Smooth muscle cell (in vitro differentiated cells): ENCODE results near the gene FNDC10. TPM values are rescaled to one million over a fixed set of nuclear protein-coding genes. Genes with fewer than 3 reads are reported as not detected.
A peak's percentile ranks its signal among the peaks of the same experiment; 100 is the strongest.
"Not testable (repeated sequence)": the region's sequence is repeated elsewhere in the genome, so short reads cannot be mapped to it uniquely, and the experiment has no call there.

Experiments used
- DNase-seq: peaks from one replicate; lab custom pipeline; 2025; ENCODE audit not compliant: unreplicated experiment; lab: John Stamatoyannopoulos, UW
- H2AFZ ChIP-seq: fragments of 200-600 bp; sonication (generic); 2 replicates; pipeline ENCODE4 v1.6.0; 2016; ENCODE audit warnings: antibody characterized with exemption, low read depth, mild to moderate bottlenecking
- H3F3A ChIP-seq: fragments of 200-600 bp; sonication (generic); 2 replicates; pipeline ENCODE4 v1.6.0; 2017; ENCODE audit warnings: antibody characterized with exemption, low read depth
- H3K27ac ChIP-seq: fragments of 200-600 bp; sonication (generic); 2 replicates; pipeline ENCODE4 v1.5.1; 2016; ENCODE audit warnings: low read depth, mild to moderate bottlenecking
- H3K27me3 ChIP-seq: fragments of 200-600 bp; sonication (generic); 2 replicates; pipeline ENCODE4 v1.6.1; 2016; ENCODE audit warnings: low read depth, mild to moderate bottlenecking
- H3K36me3 ChIP-seq: fragments of 200-600 bp; sonication (generic); 2 replicates; pipeline ENCODE4 v1.5.1; 2016; ENCODE audit warnings: low read depth
- H3K4me1 ChIP-seq: fragments of 200-600 bp; sonication (generic); 2 replicates; pipeline ENCODE4 v1.5.1; 2016; ENCODE audit warnings: low read depth
- H3K4me2 ChIP-seq: fragments of 200-600 bp; sonication (generic); 2 replicates; pipeline ENCODE4 v1.6.0; 2016; ENCODE audit warnings: mild to moderate bottlenecking
- H3K4me3 ChIP-seq: fragments of 200-600 bp; sonication (generic); 2 replicates; pipeline ENCODE4 v1.5.1; 2016; ENCODE audit warnings: mild to moderate bottlenecking
- H3K79me2 ChIP-seq: fragments of 200-600 bp; sonication (generic); 2 replicates; pipeline ENCODE4 v1.6.0; 2016; ENCODE audit warnings: low read depth, mild to moderate bottlenecking
- H3K9ac ChIP-seq: fragments of 200-600 bp; sonication (generic); 2 replicates; pipeline ENCODE4 v1.6.0; 2016; ENCODE audit warnings: low read depth
- H3K9me3 ChIP-seq: fragments of 200-600 bp; sonication (generic); replicated peaks from 2 replicates; pipeline ENCODE4 v1.5.1; 2016; ENCODE audit warnings: low read depth
- H4K20me1 ChIP-seq: fragments of 200-600 bp; sonication (generic); 2 replicates; pipeline ENCODE4 v1.6.0; 2016; ENCODE audit warnings: low read depth
- WGBS: methylation state at CpG from one replicate; pipeline ENCODE4 v1.1.7; 2016; ENCODE audit warnings: low lambda C conversion rate; 5-methylcytosine and 5-hydroxymethylcytosine counted together
- polyA plus RNA-seq: library from polyadenylated mRNA; unstranded; fragments of >200 nt; fragmentation: Nextera tagmentation; extraction: Ambion mirVana; gene quantifications from 2 replicates; pipeline ENCODE4 v1.2.1, GENCODE V29; 2016
- total RNA-seq: library from RNA; depleted of rRNA; stranded (reverse); fragments of >200 nt; gene quantifications from 2 replicates; pipeline ENCODE4 v1.2.3, GENCODE V29; 2014
- TF ChIP-seq, protein P1 (sequence below): fragments of 200-600 bp; sonication (generic); IDR thresholded peaks from 2 replicates; pipeline ENCODE4 v1.5.1; 2017; ENCODE audit warnings: borderline replicate concordance, mild to moderate bottlenecking, antibody characterized with exemption; ENCODE audit not compliant: insufficient read depth, poor library complexity, severe bottlenecking

The FNDC10 gene
- total and polyA plus RNA-seq, 2 experiments from 2014 or later, result 9.1 to 22.5 TPM

DNA sequence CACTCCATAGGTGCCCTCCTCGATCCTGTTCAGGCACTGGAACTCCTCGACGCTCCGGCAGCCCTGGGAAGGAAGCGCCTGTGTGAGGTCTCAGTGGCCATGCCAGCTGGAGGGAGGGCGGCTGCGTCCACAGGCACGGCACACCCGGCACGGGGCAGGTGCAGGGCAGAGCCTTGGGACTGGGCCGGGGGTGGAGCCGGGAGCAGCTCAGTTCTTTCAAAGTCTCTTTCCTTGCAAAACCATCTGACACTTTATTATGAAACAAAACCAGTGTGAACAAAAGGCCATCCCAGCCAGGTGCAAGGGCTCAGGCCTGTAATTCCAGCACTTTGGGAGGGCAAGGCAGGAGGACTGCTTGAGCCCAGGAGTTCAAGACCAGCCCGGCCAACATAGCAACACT lies 38.6 kb upstream of the FNDC10 start:
- H4K20me1 ChIP-seq, result not testable (repeated sequence)

DNA sequence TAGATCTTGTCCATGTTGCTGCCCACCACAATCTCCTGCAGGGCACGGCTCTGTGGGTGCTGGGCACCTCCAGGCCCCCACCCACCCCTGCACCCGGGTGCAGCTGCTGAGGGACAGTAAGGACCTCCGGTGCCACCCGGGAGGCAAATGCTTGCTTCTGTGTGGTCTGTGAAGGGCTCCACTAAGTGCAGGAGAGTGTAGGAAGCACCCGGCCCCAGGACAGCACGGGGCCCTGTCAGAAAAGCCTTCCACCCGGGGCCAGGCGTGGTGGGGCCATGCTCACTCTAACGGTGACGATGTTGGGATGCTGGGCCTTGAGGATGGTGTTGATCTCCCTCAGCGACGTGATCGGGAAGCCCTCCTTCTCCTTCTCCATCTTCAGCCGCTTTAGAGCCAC lies 37.5 kb upstream of the FNDC10 start:
- not testable (repeated sequence) for DNase-seq, H3K4me1 ChIP-seq, H3K4me2 ChIP-seq, H3K27ac ChIP-seq, H3K36me3 ChIP-seq, H3K79me2 ChIP-seq, H3K27me3 ChIP-seq, H4K20me1 ChIP-seq, H3K9ac ChIP-seq, H3K4me3 ChIP-seq, H3K9me3 ChIP-seq, H3F3A ChIP-seq, H2AFZ ChIP-seq
- WGBS, result over 99% methylated on average over 11 of the region's 14 CpGs

More for the DNA sequence above, 38.6 kb upstream of the FNDC10 start:
- H3K9me3 ChIP-seq, H3K9ac ChIP-seq, H3K36me3 ChIP-seq, H3K4me1 ChIP-seq, DNase-seq, H3K4me2 ChIP-seq, H3K27ac ChIP-seq, H3K79me2 ChIP-seq, H2AFZ ChIP-seq, H3K4me3 ChIP-seq, H3F3A ChIP-seq, H3K27me3 ChIP-seq: not testable (repeated sequence)
- 94% methylated on average over 10 of the region's 13 CpGs for WGBS

DNA sequence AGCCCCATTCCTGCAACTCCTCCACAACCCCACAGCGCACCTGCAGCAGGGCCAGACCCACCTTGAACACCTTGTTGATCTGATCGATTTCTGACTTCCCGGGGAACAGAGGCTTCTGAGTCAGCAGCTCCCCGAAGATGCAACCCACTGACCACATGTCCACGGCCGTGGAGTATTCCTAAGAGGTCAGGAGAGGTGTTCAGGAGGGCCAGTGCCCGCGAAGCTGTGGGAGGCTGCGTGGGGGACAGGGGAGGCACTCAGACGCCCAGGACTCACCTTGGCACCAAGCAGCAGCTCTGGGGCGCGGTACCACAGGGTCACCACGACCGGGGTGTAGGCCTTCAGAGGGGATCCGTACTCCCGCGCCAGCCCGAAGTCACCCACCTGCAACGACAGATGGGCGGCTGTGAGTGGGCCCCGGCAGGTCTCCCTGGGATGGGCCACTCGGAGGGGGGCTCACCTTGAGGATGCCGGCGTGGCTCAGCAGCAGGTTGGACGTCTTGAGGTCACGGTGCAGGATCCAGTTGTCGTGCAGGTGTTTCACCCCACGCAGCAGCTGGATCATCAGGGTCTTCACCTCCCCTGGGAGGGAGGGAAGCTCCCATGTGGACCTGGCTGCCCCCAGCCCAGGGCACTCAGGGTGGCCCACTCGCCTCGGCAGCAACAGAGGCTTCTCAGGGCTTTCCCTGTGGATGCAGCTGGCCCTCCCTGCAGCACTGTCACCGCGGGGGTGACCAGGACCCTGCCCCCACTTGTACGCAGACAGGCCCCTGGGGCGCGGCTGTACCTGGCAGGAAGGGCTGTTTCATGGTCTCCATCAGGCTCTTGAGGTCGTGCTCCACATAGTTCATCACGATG lies 36.9 kb upstream of the FNDC10 start:
- not testable (repeated sequence) for H4K20me1 ChIP-seq, H3K27ac ChIP-seq, H3F3A ChIP-seq, DNase-seq, H3K27me3 ChIP-seq, H3K9me3 ChIP-seq, H3K36me3 ChIP-seq, H3K4me2 ChIP-seq, H3K79me2 ChIP-seq, H2AFZ ChIP-seq, H3K4me1 ChIP-seq, H3K9ac ChIP-seq, H3K4me3 ChIP-seq
- WGBS, result 96% methylated on average over 37 of the region's 37 CpGs

DNA sequence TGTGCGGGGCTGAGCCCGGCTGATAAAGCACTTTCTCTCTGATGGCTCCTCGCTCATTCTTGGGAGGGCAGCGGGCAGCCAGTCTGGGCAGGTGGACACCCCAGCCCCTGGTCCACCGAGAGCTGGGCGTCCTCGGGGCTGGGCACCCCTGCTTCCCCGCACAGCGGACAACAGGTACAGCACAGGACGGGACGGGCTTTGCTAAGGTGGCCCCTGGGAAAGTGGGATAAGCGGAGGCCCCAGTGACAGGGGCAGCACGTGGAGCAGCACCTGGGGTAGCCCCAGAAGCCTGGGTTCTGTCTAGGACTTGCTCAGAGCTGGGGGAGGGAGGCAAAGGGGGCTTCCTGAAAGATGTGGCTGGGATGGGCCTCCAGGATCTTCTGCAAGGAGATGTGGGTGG lies 34.7 kb upstream of the FNDC10 start:
- not testable (repeated sequence) for H3K4me1 ChIP-seq, H4K20me1 ChIP-seq, H3K9ac ChIP-seq, H3K27me3 ChIP-seq, H3K27ac ChIP-seq, DNase-seq, H3K9me3 ChIP-seq, H3K36me3 ChIP-seq, H2AFZ ChIP-seq, H3F3A ChIP-seq, H3K4me3 ChIP-seq, H3K79me2 ChIP-seq, H3K4me2 ChIP-seq
- WGBS, result 98% methylated on average over 10 of the region's 13 CpGs

DNA sequence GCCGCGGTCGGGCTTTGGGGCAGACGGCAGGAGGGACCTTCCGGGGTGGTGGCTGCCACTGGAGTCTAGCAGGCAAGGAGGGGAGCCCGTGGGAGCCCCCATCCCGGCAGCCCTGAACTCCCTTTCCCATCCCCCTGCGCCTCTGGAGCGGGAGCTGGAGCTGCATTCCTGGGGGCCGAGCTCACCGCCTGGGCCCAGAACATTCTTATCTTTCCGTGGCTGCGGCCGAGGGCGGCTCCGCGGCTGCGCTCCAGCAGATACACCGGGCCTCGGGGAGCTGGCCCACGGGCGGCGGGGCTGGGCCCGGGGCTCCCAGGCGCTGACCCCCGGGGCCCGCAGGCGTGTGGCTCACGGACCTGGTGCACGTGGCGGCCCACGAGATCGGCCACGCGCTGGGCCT lies 33.5 kb upstream of the FNDC10 start:
- not testable (repeated sequence) for H3K79me2 ChIP-seq, H3K9ac ChIP-seq, H3K27ac ChIP-seq, H3K36me3 ChIP-seq, H3K4me2 ChIP-seq, H2AFZ ChIP-seq, H3F3A ChIP-seq, H3K4me3 ChIP-seq, H3K4me1 ChIP-seq, DNase-seq, H3K27me3 ChIP-seq, H3K9me3 ChIP-seq
- no CpG with 5 or more reads among the region's 35 CpGs for WGBS
- H4K20me1 ChIP-seq, result peaks cover 11% of the 10 kb centered on the region

DNA sequence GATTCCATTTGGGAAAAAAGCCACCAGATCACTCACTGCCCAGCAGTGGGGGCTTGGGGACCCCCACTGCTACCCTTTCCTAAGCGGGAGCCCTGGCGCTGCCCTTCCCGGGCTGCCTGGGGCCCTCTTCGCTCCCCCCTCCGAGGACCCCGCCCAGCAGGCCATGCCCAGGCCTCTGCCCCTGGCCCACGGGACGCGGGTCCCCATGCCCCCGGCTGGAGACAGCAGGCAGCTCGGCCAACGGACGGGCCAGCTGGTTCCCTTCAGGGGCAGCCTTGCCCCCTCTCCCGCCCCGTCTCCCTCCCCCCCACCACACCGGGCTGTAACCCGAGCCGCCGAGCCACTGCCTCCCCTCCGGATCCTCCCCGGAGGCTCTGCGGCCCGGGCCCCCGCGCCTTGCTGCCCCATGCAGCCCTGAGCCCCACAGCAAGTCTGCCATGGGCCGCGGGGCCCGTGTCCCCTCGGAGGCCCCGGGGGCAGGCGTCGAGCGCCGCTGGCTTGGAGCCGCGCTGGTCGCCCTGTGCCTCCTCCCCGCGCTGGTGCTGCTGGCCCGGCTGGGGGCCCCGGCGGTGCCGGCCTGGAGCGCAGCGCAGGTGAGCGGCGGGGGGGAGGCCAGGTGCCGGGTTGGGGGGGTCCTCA lies 32.0 kb upstream of the FNDC10 start, which contains the start of gene MMP23B:
TSS of gene MMP23B (plus strand) at position 392 of the 639 bp plus-strand sequence. CDS start at position 438, 46 bp downstream.
- peaks cover 3% of the 10 kb centered on the region for H3K4me1 ChIP-seq
- peak within 1 kb of the TSS; percentile 95 for H3K4me2 ChIP-seq
- H3K4me3 ChIP-seq, result peak within 1 kb of the TSS; percentile 57
- H3K9me3 ChIP-seq, result no peaks in the 10 kb centered on the region
- H3K27me3 ChIP-seq, result no peaks in the 10 kb centered on the region
- peak within 1 kb of the TSS; percentile 87 for H3K9ac ChIP-seq
- H2AFZ ChIP-seq, result no peak within 1 kb of the TSS
- H3K36me3 ChIP-seq, result no peaks in the 10 kb centered on the region
- TF ChIP-seq, protein P1, sequence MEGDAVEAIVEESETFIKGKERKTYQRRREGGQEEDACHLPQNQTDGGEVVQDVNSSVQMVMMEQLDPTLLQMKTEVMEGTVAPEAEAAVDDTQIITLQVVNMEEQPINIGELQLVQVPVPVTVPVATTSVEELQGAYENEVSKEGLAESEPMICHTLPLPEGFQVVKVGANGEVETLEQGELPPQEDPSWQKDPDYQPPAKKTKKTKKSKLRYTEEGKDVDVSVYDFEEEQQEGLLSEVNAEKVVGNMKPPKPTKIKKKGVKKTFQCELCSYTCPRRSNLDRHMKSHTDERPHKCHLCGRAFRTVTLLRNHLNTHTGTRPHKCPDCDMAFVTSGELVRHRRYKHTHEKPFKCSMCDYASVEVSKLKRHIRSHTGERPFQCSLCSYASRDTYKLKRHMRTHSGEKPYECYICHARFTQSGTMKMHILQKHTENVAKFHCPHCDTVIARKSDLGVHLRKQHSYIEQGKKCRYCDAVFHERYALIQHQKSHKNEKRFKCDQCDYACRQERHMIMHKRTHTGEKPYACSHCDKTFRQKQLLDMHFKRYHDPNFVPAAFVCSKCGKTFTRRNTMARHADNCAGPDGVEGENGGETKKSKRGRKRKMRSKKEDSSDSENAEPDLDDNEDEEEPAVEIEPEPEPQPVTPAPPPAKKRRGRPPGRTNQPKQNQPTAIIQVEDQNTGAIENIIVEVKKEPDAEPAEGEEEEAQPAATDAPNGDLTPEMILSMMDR, result no peak
- H4K20me1 ChIP-seq, result peaks cover 17% of the 10 kb centered on the region
- H3F3A ChIP-seq, result peaks cover 3% of the 10 kb centered on the region
- under 1% methylated on average over 20 of the region's 48 CpGs for WGBS
- H3K79me2 ChIP-seq, result no peaks in the 10 kb centered on the region
- DNase-seq, result no peak
- H3K27ac ChIP-seq, result peak within 1 kb of the TSS; percentile 83
